GM12878 (cell line): ENCODE data around the gene HEATR3. TPM values are rescaled to one million over a fixed set of nuclear protein-coding genes. Genes with fewer than 3 reads are reported as not detected.

Experiments used
- ATAC-seq: fragments of 200-7000 bp; cut with Tn5 transposase; 3 replicates; pipeline ENCODE4 v1.9.1; 2020; ENCODE audit warnings: mild to moderate bottlenecking, moderate library complexity
- BruUV-seq: library from RNA; stranded (reverse); fragments of 400-500 nt; replicated peaks from 2 replicates; lab custom pipeline; 2021; lab: Mats Ljungman, UMichigan
- CTCF ChIA-PET: fragments of 300-600 bp; sonication (Branson Sonifier 250); formaldehyde crosslinking; extraction: SDS; loops from one replicate; lab custom pipeline; 2021; ENCODE audit warnings: inconsistent platforms; lab: Yijun Ruan, JAX
- POLR2A ChIA-PET: fragments of 350-600 bp; formaldehyde crosslinking; extraction: SDS; loops from one replicate; lab custom pipeline; 2021; ENCODE audit warnings: inconsistent platforms; lab: Charles Lee
- RAD21 ChIA-PET: fragments of 300-600 bp; sonication (Branson Sonifier 250); formaldehyde crosslinking; loops from one replicate; lab custom pipeline; 2023; ENCODE audit warnings: antibody characterized with exemption; ENCODE audit not compliant: unreplicated experiment; lab: Charles Lee
- SMC1A ChIA-PET: fragments of 300-600 bp; sonication (Branson Sonifier 250); formaldehyde crosslinking; loops from one replicate; lab custom pipeline; 2023; ENCODE audit not compliant: unreplicated experiment, uncharacterized antibody; lab: Charles Lee
- DNase-seq: peaks from one replicate; pipeline ENCODE4 v3.0.0-alpha.2; 2011; ENCODE audit warnings: low read depth, low spot score
- FAIRE-seq: peaks from 3 replicates; lab custom pipeline; 2011; peaks lifted over from hg19 to GRCh38; lab: Jason Lieb, UNC
- H2AFZ ChIP-seq: 2 replicates; pipeline ENCODE4 v1.6.0; 2011; ENCODE audit warnings: low read depth, low read length, control low read depth; ENCODE audit not compliant: control insufficient read depth
- H3K27ac ChIP-seq: 2 replicates; pipeline ENCODE4 v1.5.1; 2011; ENCODE audit warnings: control low read depth; ENCODE audit not compliant: control insufficient read depth, insufficient read depth
- H3K27me3 ChIP-seq, 2 experiments: replicated peaks in 1 of 2; 2 replicates each; pipeline versions ENCODE4 v1.6.0 to v1.6.1; 2011; ENCODE audit warnings: low read length in 1 of 2; ENCODE audit not compliant: control insufficient read depth in 2 of 2, insufficient read depth in 2 of 2
- H3K36me3 ChIP-seq, 2 experiments: 2 replicates each; pipeline ENCODE4 v1.5.1; 2011; ENCODE audit warnings: low read length in 1 of 2; ENCODE audit not compliant: control insufficient read depth in 2 of 2, insufficient read depth in 2 of 2
- H3K4me1 ChIP-seq: 2 replicates; pipeline ENCODE4 v1.6.1; 2011; ENCODE audit warnings: mild to moderate bottlenecking, low read length, moderate library complexity, mixed read lengths; ENCODE audit not compliant: control insufficient read depth, insufficient read depth
- H3K4me2 ChIP-seq: 2 replicates; pipeline ENCODE4 v1.6.0; 2011; ENCODE audit warnings: control low read depth; ENCODE audit not compliant: control insufficient read depth, insufficient read depth
- H3K4me3 ChIP-seq: fragments of 200-600 bp; sonication (generic); 2 replicates; pipeline ENCODE4 v1.5.1; 2016
- H3K79me2 ChIP-seq: 2 replicates; pipeline ENCODE4 v1.6.0; 2011; ENCODE audit warnings: low read length; ENCODE audit not compliant: control insufficient read depth, insufficient read depth
- H3K9ac ChIP-seq: 2 replicates; pipeline ENCODE4 v1.8.0; 2011; ENCODE audit warnings: low read length, control low read depth, mixed read lengths; ENCODE audit not compliant: control insufficient read depth, insufficient read depth
- H3K9me3 ChIP-seq: replicated peaks from 3 replicates; pipeline ENCODE4 v1.5.1; 2011; ENCODE audit warnings: mild to moderate bottlenecking, low read length; ENCODE audit not compliant: control insufficient read depth, insufficient read depth
- H4K20me1 ChIP-seq: 2 replicates; pipeline ENCODE4 v1.6.0; 2011; ENCODE audit not compliant: control insufficient read depth, insufficient read depth
- BACH1 ChIP-seq: fragments of 450-650 bp; IDR thresholded peaks from 2 replicates; pipeline ENCODE4 v1.6.1; 2017; ENCODE audit warnings: mild to moderate bottlenecking, borderline replicate concordance
- HDAC2 ChIP-seq: fragments of 200-600 bp; sonication (generic); IDR thresholded peaks from 2 replicates; pipeline ENCODE4 v1.6.1; 2017
- KDM1A ChIP-seq: fragments of 200-600 bp; sonication (generic); IDR thresholded peaks from 2 replicates; pipeline ENCODE4 v1.6.1; 2016; ENCODE audit warnings: borderline replicate concordance
- MEF2A ChIP-seq: IDR thresholded peaks from 2 replicates; pipeline ENCODE4 v1.6.1; 2011; ENCODE audit warnings: low read depth, mild to moderate bottlenecking, low read length, moderate library complexity; ENCODE audit not compliant: insufficient read depth
- MTA2 ChIP-seq: fragments of 450-650 bp; IDR thresholded peaks from 2 replicates; pipeline ENCODE4 v1.6.1; 2016; ENCODE audit warnings: low read depth, mild to moderate bottlenecking, moderate library complexity
- NKRF ChIP-seq: fragments of 450-650 bp; conservative IDR thresholded peaks from 2 replicates; pipeline ENCODE4 v1.6.1; 2017; ENCODE audit warnings: mild to moderate bottlenecking, moderate library complexity
- RB1 ChIP-seq: fragments of 450-650 bp; formaldehyde crosslinking; IDR thresholded peaks from 2 replicates; pipeline ENCODE4 v1.6.1; 2017; ENCODE audit warnings: mild to moderate bottlenecking, borderline replicate concordance
- RBBP5 ChIP-seq: fragments of 200-600 bp; sonication (generic); conservative IDR thresholded peaks from 2 replicates; pipeline ENCODE4 v1.6.1; 2016
- RCOR1 ChIP-seq: conservative IDR thresholded peaks from 2 replicates; pipeline ENCODE4 v1.6.1; 2012; ENCODE audit warnings: low read depth, low read length, improper control_type of control experiment
- RELB ChIP-seq: fragments of 450-650 bp; IDR thresholded peaks from 2 replicates; pipeline ENCODE4 v1.6.1; 2017; ENCODE audit warnings: low read depth, mild to moderate bottlenecking, moderate library complexity
- SKIL ChIP-seq: fragments of 450-650 bp; IDR thresholded peaks from 2 replicates; pipeline ENCODE4 v1.6.1; 2017; ENCODE audit warnings: mild to moderate bottlenecking, low read depth, inconsistent platforms; ENCODE audit not compliant: poor library complexity, severe bottlenecking
- WGBS: methylation state at CpG from one replicate; pipeline ENCODE4 v1.1.6; 2016; ENCODE audit warnings: low lambda C conversion rate; ENCODE audit not compliant: insufficient replicate concordance, insufficient coverage; ENCODE audit errors: missing lambda C conversion rate; 5-methylcytosine and 5-hydroxymethylcytosine counted together
- in situ Hi-C: fragments of 300-500 bp; cut with MboI; formaldehyde crosslinking; loops from 9 replicates; pipeline ENCODE4 v1.14.3; 2018; ENCODE audit warnings: mixed read lengths
- intact Hi-C: fragments of 100-400 bp; cut with micrococcal nuclease; formaldehyde crosslinking; loops from one replicate; pipeline ENCODE4 v1.14.2; 2022; ENCODE audit not compliant: unreplicated experiment
- polyA plus RNA-seq, 11 experiments: library from polyadenylated mRNA; depleted of rRNA in 4 of 11; unstranded in 6 of 11; stranded (reverse) in 5 of 11; fragments of >200 nt; fragmentation: Nextera tagmentation in 4 of 11; fragmentation: Illumina TruSeq in 1 of 11; extraction: Ambion mirVana in 4 of 11; extraction: Trizol in 1 of 11; gene quantifications; 1 replicate in 1 of 11; 2 replicates in 10 of 11; pipeline versions ENCODE4 v1.2.1 to v1.2.3, GENCODE V29; 2011 to 2016; ENCODE audit warnings: inconsistent platforms in 2 of 11, missing spikeins in 2 of 11, low read depth in 1 of 11
- total RNA-seq, 4 experiments: library from RNA; depleted of rRNA in 3 of 4; stranded (reverse); fragments of >200 nt in 3 of 4; fragmentation: Illumina TruSeq in 1 of 4; extraction: Trizol in 1 of 4; gene quantifications; 2 replicates each; pipeline versions ENCODE4 v1.2.1 to v1.2.3, GENCODE V29; 2013 to 2021

The HEATR3 gene
- total and polyA plus RNA-seq, 10 of the 15 experiments (the other 5 are each of a cell fraction or from before 2014, with no cell fraction given), result 1.5 to 30.0 (median 17.7) TPM

- no peak overlapping the region for H3K9ac ChIP-seq
- H3K4me1 ChIP-seq, result no peaks in the 10 kb centered on the region
- H2AFZ ChIP-seq, result no peak overlapping the region
- H3K27ac ChIP-seq, result no peak overlapping the region
- H3K4me2 ChIP-seq, result no peak overlapping the region
- no peak overlapping the region for H3K4me3 ChIP-seq
- intact Hi-C loops, result no loop called here
- H3K27me3 ChIP-seq, result no peaks in the 10 kb centered on the region
- 95% methylated on average over 3 of the region's 3 CpGs for WGBS
- in situ Hi-C loops, result no loop called here
- H3K79me2 ChIP-seq, result no peaks in the 10 kb centered on the region
- SMC1A ChIA-PET, result interaction anchor here (1.0 to 3.1 kb wide), 4 partner anchors 13 to 73 kb away, joined by 3 to 47 read pairs (median 4); no protein-coding TSS in a partner anchor
- no peak for ATAC-seq
- POLR2A ChIA-PET, result interaction anchor here (0.9 kb wide), 1 partner anchor 8 kb away, joined by 5 read pairs; no protein-coding TSS in a partner anchor
- CTCF ChIA-PET, result interaction anchor here (1.7 to 9.8 kb wide), 3 partner anchors 56 to 74 kb away, joined by 3 to 105 read pairs (median 4); no protein-coding TSS in a partner anchor
- no peaks in the 10 kb centered on the region for H3K36me3 ChIP-seq
- no peak for TF ChIP-seq RB1
- TF ChIP-seq MTA2, result no peak
- TF ChIP-seq SKIL, result no peak
- no peak for TF ChIP-seq RBBP5
- TF ChIP-seq MEF2A, result no peak
- TF ChIP-seq RELB, result no peak
- no peak for TF ChIP-seq RCOR1
- TF ChIP-seq HDAC2, result no peak
- TF ChIP-seq NKRF, result no peak
- TF ChIP-seq KDM1A, result no peak
- no peak for TF ChIP-seq BACH1
- H3K9me3 ChIP-seq, result no peaks in the 10 kb centered on the region
- no peak for DNase-seq
- H4K20me1 ChIP-seq, result no peaks in the 10 kb centered on the region
- FAIRE-seq, result no peak
- RAD21 ChIA-PET, result interaction anchor here (0.9 kb wide), 1 partner anchor 73 kb away, joined by 4 read pairs; no protein-coding TSS in a partner anchor
- no TSS peak for BruUV-seq
Observed at GRCh38 chr16:50137268-50137667, 71.5 kb downstream of the HEATR3 start.
